IMR-90 (cell line): ENCODE measurements around the gene PDLIM1.

Source experiments
- BHLHE40 ChIP-seq: fragments of 150-350 bp; IDR thresholded peaks from 2 replicates; pipeline ENCODE4 v1.6.1; 2016; ENCODE audit warnings: mild to moderate bottlenecking, low read depth, low read length
- CEBPB ChIP-seq: IDR thresholded peaks from 2 replicates; pipeline ENCODE4 v1.6.1; 2012; ENCODE audit warnings: low read depth, low read length, improper control_type of control experiment
- CTCF ChIP-seq: conservative IDR thresholded peaks from 2 replicates; pipeline ENCODE4 v1.5.1; 2012; ENCODE audit warnings: mild to moderate bottlenecking, low read depth, low read length, improper control_type of control experiment
- MAFK ChIP-seq: IDR thresholded peaks from 2 replicates; pipeline ENCODE4 v1.6.1; 2012; ENCODE audit warnings: low read depth, low read length, improper control_type of control experiment
- MAZ ChIP-seq: IDR thresholded peaks from 2 replicates; pipeline ENCODE4 v1.6.1; 2012; ENCODE audit warnings: low read depth, mild to moderate bottlenecking, low read length, improper control_type of control experiment, moderate library complexity, borderline replicate concordance
- MXI1 ChIP-seq: IDR thresholded peaks from 2 replicates; pipeline ENCODE4 v1.6.1; 2012; ENCODE audit warnings: low read depth, mild to moderate bottlenecking, low read length, moderate library complexity, borderline replicate concordance
- NFE2L2 ChIP-seq: fragments of 150-350 bp; IDR thresholded peaks from 2 replicates; pipeline ENCODE4 v1.6.1; 2016; ENCODE audit warnings: low read depth, mild to moderate bottlenecking, low read length
- POLR2A ChIP-seq: IDR thresholded peaks from 2 replicates; pipeline ENCODE4 v1.6.1; 2012; ENCODE audit warnings: mild to moderate bottlenecking, low read depth, low read length
- RCOR1 ChIP-seq: IDR thresholded peaks from 2 replicates; pipeline ENCODE4 v1.6.1; 2012; ENCODE audit warnings: mild to moderate bottlenecking, low read length, improper control_type of control experiment; ENCODE audit not compliant: insufficient replicate concordance
- RFX5 ChIP-seq: IDR thresholded peaks from 2 replicates; pipeline ENCODE4 v1.8.0; 2012; ENCODE audit warnings: low read depth, mild to moderate bottlenecking, low read length, moderate library complexity

- TF ChIP-seq RFX5 (no peak), MAFK (no peak), CTCF (no peak), MXI1 (no peak), POLR2A (no peak), BHLHE40 (no peak), CEBPB (no peak), NFE2L2 (no peak), MAZ (no peak), RCOR1 (no peak)
These were observed 96.9 kb downstream of the PDLIM1 start, which contains the start of gene ACSM6 for GRCh38 chr10:95193944-95194343.
